Right lobe of liver (tissue), 6 donors: ENCODE data around the gene CXCL17. TPM values are rescaled to one million over a fixed set of nuclear protein-coding genes. Genes with fewer than 3 reads are reported as not detected.

Source experiments
- ATAC-seq, 4 donors: fragments of 200-7000 bp; cut with Tn5 transposase; one replicate each; pipeline ENCODE4 v1.9.1; 2020; ENCODE audit warnings: mild to moderate bottlenecking in 4 of 4, moderate library complexity in 4 of 4
- DNase-seq, 3 donors: peaks; one replicate each; pipeline ENCODE4 v3.0.0-alpha.2; 2020
- H3K27ac ChIP-seq, 3 donors: fragments of 200-600 bp; one replicate each; pipeline ENCODE4 v1.8.0; 2022
- H3K27me3 ChIP-seq, 2 donors: fragments of 200-600 bp; one replicate each; pipeline ENCODE4 v1.8.0; 2022
- H3K36me3 ChIP-seq, 4 donors: fragments of 200-600 bp; sonication (generic) in 1 of 4; one replicate each; pipeline versions ENCODE4 v1.5.1 to v1.8.0; 2017 to 2022; ENCODE audit warnings: control low read depth in 1 of 4
- H3K4me1 ChIP-seq, 4 donors: fragments of 200-600 bp; sonication (generic) in 1 of 4; one replicate each; pipeline versions ENCODE4 v1.5.1 to v1.8.0; 2017 to 2022; ENCODE audit warnings: control low read depth in 1 of 4
- H3K4me3 ChIP-seq, 3 donors: fragments of 200-600 bp; one replicate each; pipeline ENCODE4 v1.8.0; 2022
- H3K9me3 ChIP-seq, 4 donors: fragments of 200-600 bp; sonication (generic) in 1 of 4; one replicate each; pipeline versions ENCODE4 v1.5.1 to v1.8.0; 2017 to 2022; ENCODE audit warnings: control low read depth in 1 of 4
- CTCF ChIP-seq, 4 donors: fragments of 200-600 bp in 3 of 4; fragments of 450-650 bp in 1 of 4; IDR thresholded peaks; one replicate each; pipeline versions ENCODE4 v1.5.1 to v1.8.0; 2016 to 2022; ENCODE audit warnings: antibody characterized with exemption in 4 of 4, mild to moderate bottlenecking in 2 of 4
- POLR2A ChIP-seq: fragments of 450-650 bp; IDR thresholded peaks from one replicate; pipeline ENCODE4 v1.6.1; 2017; ENCODE audit warnings: antibody characterized with exemption, mild to moderate bottlenecking
- WGBS: methylation state at CpG from one replicate; pipeline ENCODE4 v1.1.6; 2018; ENCODE audit warnings: low coverage, low lambda C conversion rate; ENCODE audit not compliant: insufficient coverage; ENCODE audit errors: missing lambda C conversion rate; 5-methylcytosine and 5-hydroxymethylcytosine counted together
- intact Hi-C, 2 donors: fragments of 100-400 bp; cut with DNase I; formaldehyde crosslinking; loops; one replicate each; pipeline versions ENCODE4 v1.11.2 to v1.14.1; 2022
- total RNA-seq, 6 experiments: library from RNA; depleted of rRNA in 2 of 6; stranded (reverse); fragments of >200 nt in 2 of 6; fragmentation: NEBNext Ultra II Directional in 3 of 6; extraction: Animal tissue kit (Norgen Biotek cat#: 25700) in 3 of 6; gene quantifications; one replicate each; pipeline versions ENCODE4 v1.1.0 to v1.2.4, GENCODE V29; 2016 to 2023
- donor health status: DM: no; HTN: yes; CAD: no.
- donor health status: DM: no; HTN: no; CAD: no.
- donor health status: DM: no; HTN: no; CAD: no.
- donor health status: DM: no; HTN: yes; CAD: no.
- donor health status: DM: no; HTN: yes; CAD: no.

Gene CXCL17
- total RNA-seq, 6 experiments from 2014 or later: 0.29 TPM; not detected in 5

GRCh38 chr19:42397263-42398166, 45.2 kb downstream of the CXCL17 start:
- no peak for ATAC-seq
- no peaks in the 10 kb centered on the region for H3K27me3 ChIP-seq
- H3K27ac ChIP-seq: peak overlapping the region in 2 of 3 donors; percentile 49 to 51
- no peaks in the 10 kb centered on the region for H3K36me3 ChIP-seq
- 36% methylated on average over 22 of the region's 25 CpGs for WGBS
- no peaks in the 10 kb centered on the region for H3K4me1 ChIP-seq
- DNase-seq: no peak
- H3K9me3 ChIP-seq: no peaks in the 10 kb centered on the region
- H3K4me3 ChIP-seq: peak overlapping the region; percentile 23 to 56 (median 31)
- intact Hi-C loops: no loop called here
- TF ChIP-seq POLR2A (no peak), CTCF (IDR thresholded peaks at IDR 0.05) (no peak)

- intact Hi-C loops: no loop called here
- Histone ChIP-seq H3K4me1 (no peaks in the 10 kb centered on the region), H3K27ac (peak overlapping the region in 2 of 3 donors; percentile 49 to 51), H3K36me3 (no peaks in the 10 kb centered on the region), H3K27me3 (no peaks in the 10 kb centered on the region), H3K4me3 (peak overlapping the region; percentile 23 to 56 (median 31)), H3K9me3 (no peaks in the 10 kb centered on the region)
- DNase-seq: peak; percentile 91 to 96 (median 92)
- WGBS: 36% methylated on average over 10 of the region's 42 CpGs
- TF ChIP-seq CTCF (IDR thresholded peaks at IDR 0.05): no peak
- TF ChIP-seq POLR2A: peak; percentile 50
- ATAC-seq: peak; percentile 90 to 95 (median 92)
These were observed 46.1 kb downstream of the CXCL17 start for GRCh38 chr19:42396381-42397262.

- H3K36me3 ChIP-seq: no peaks in the 10 kb centered on the region
- 79% methylated on average over 7 of the region's 8 CpGs for WGBS
- ATAC-seq: no peak
- no peak for TF ChIP-seq CTCF (IDR thresholded peaks at IDR 0.05)
- no peak for TF ChIP-seq POLR2A
- no peak overlapping the region for H3K4me3 ChIP-seq
- DNase-seq: no peak
- intact Hi-C loops: no loop called here
- no peaks in the 10 kb centered on the region for H3K27me3 ChIP-seq
- H3K27ac ChIP-seq: no peak overlapping the region
- no peaks in the 10 kb centered on the region for H3K9me3 ChIP-seq
- H3K4me1 ChIP-seq: no peaks in the 10 kb centered on the region
These were observed 48.0 kb downstream of the CXCL17 start for GRCh38 chr19:42394751-42395150.

- 61% methylated on average over 4 of the region's 4 CpGs for WGBS
- TF ChIP-seq POLR2A: no peak
- TF ChIP-seq CTCF (IDR thresholded peaks at IDR 0.05): no peak
- Histone ChIP-seq H3K27ac (no peak overlapping the region), H3K36me3 (no peaks in the 10 kb centered on the region), H3K9me3 (no peaks in the 10 kb centered on the region), H3K4me1 (no peaks in the 10 kb centered on the region), H3K4me3 (no peak overlapping the region), H3K27me3 (no peaks in the 10 kb centered on the region)
- DNase-seq (no peak), ATAC-seq (no peak)
- intact Hi-C loops: no loop called here
These were observed 50.6 kb downstream of the CXCL17 start for GRCh38 chr19:42392165-42392564.
